ENCODE results near the gene PPM1E. TPM values are rescaled to one million over a fixed set of nuclear protein-coding genes. Genes with fewer than 3 reads are reported as not detected.

Gene PPM1E
- total RNA-seq, 2 experiments from 2014 or later = 0.19 to 0.40 TPM

DNA sequence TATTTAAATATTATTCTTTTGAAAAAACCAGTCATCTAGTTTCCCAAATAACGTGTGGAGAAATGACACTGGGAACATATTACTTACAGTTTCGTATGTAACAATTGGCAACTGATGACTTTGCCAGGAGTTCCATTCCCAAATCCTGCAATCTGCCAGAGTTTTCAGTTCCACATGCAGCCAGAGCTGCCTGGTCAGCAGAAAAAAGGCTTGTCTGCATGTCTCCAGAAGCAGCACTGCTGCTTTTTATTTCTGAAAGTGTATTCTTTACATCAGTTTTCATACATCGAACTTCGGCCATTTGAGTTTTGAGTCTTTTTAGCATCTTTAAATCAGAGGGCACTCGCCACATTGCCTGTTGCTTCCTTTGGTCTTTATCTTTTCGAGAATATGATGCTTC is 272.7 kb downstream of the PPM1E start:
- ChIA-PET POLR2A (interaction anchor here (1.5 kb wide), 1 partner anchor 13 kb away, joined by 7 read pairs; no protein-coding TSS in a partner anchor), CTCF (ENCODE audit: unreplicated experiment) (no interaction called here)
- BruUV-seq (replicated peaks) = no TSS peak
- Histone ChIP-seq H4K20me1 (ENCODE audit: insufficient read depth, low read length) (no peaks in the 10 kb centered on the region), H3K36me3 (ENCODE audit: insufficient read depth, low read length) (peaks cover 76% of the 10 kb centered on the region), H3K27ac (ENCODE audit: low read depth, low read length, poor library complexity, severe bottlenecking) (no peak overlapping the region), H3K4me3 (ENCODE audit: low read depth, low read length, poor library complexity, severe bottlenecking) (no peak overlapping the region), H3K4me2 (ENCODE audit: low read length) (no peak overlapping the region), H3K9me2 (ENCODE audit: insufficient read depth, low read length) (no peaks in the 10 kb centered on the region), H2AFZ (ENCODE audit: low read length) (no peak overlapping the region), H3K4me1 (ENCODE audit: insufficient read depth, low read length, poor library complexity, severe bottlenecking) (no peaks in the 10 kb centered on the region), H3K9me3 (ENCODE audit: low read length) (no peaks in the 10 kb centered on the region), H3K79me2 (ENCODE audit: insufficient read depth, low read depth, low read length) (no peaks in the 10 kb centered on the region)
- intact Hi-C loops (cut with micrococcal nuclease; ENCODE audit: unreplicated experiment) = loop anchor here (2.0 kb wide), 1 partner anchor 20 kb away; no protein-coding TSS in a partner anchor
- TF ChIP-seq, protein P1, sequence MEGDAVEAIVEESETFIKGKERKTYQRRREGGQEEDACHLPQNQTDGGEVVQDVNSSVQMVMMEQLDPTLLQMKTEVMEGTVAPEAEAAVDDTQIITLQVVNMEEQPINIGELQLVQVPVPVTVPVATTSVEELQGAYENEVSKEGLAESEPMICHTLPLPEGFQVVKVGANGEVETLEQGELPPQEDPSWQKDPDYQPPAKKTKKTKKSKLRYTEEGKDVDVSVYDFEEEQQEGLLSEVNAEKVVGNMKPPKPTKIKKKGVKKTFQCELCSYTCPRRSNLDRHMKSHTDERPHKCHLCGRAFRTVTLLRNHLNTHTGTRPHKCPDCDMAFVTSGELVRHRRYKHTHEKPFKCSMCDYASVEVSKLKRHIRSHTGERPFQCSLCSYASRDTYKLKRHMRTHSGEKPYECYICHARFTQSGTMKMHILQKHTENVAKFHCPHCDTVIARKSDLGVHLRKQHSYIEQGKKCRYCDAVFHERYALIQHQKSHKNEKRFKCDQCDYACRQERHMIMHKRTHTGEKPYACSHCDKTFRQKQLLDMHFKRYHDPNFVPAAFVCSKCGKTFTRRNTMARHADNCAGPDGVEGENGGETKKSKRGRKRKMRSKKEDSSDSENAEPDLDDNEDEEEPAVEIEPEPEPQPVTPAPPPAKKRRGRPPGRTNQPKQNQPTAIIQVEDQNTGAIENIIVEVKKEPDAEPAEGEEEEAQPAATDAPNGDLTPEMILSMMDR (conservative IDR thresholded peaks at IDR 0.05; ENCODE audit: low read length) = no peak
- no peak for DNase-seq (ENCODE audit: low spot score)

DNA sequence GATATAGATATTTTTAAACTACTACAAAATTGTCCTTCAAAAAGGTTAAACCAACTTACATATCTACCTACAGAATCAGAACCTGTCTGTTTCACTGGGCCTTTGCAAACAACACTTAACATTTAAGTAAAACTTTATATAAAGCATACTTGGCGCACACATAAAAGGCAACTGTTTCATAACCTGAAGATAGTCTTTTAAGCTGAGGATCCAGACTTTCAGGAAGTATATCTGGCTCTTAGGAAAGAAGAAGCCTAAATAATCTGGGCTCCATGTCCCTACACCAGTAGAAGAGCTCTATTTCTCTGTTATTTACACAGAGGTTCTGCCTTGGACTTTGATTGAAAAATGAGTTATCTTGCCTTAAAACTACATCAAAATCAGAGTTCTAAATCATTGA is 275.2 kb downstream of the PPM1E start:
- Histone ChIP-seq H3K79me2 (ENCODE audit: insufficient read depth, low read depth, low read length) (no peaks in the 10 kb centered on the region), H3K4me1 (ENCODE audit: insufficient read depth, low read length, poor library complexity, severe bottlenecking) (no peaks in the 10 kb centered on the region), H3K36me3 (ENCODE audit: insufficient read depth, low read length) (peaks cover 84% of the 10 kb centered on the region), H2AFZ (ENCODE audit: low read length) (no peak overlapping the region), H4K20me1 (ENCODE audit: insufficient read depth, low read length) (no peaks in the 10 kb centered on the region), H3K9me2 (ENCODE audit: insufficient read depth, low read length) (no peaks in the 10 kb centered on the region), H3K27ac (ENCODE audit: low read depth, low read length, poor library complexity, severe bottlenecking) (no peak overlapping the region), H3K9me3 (ENCODE audit: low read length) (no peaks in the 10 kb centered on the region), H3K4me2 (ENCODE audit: low read length) (no peak overlapping the region), H3K4me3 (ENCODE audit: low read depth, low read length, poor library complexity, severe bottlenecking) (no peak overlapping the region)
- TF ChIP-seq, protein P1 (conservative IDR thresholded peaks at IDR 0.05; ENCODE audit: low read length) = no peak
- TF ChIP-seq EZH2phosphoT487 (IDR thresholded peaks at IDR 0.05; ENCODE audit: borderline replicate concordance, low read depth, low read length) = no peak
- BruUV-seq (replicated peaks) = no TSS peak
- ChIA-PET POLR2A (interaction anchor here (0.5 to 1.3 kb wide), 3 partner anchors 13 to 15 kb away, joined by 3 read pairs; no protein-coding TSS in a partner anchor), CTCF (ENCODE audit: unreplicated experiment) (no interaction called here)
- intact Hi-C loops (cut with micrococcal nuclease; ENCODE audit: unreplicated experiment) = no loop called here
- no peak for DNase-seq (ENCODE audit: low spot score)

Small RNAs within 50 kb of the gene (small RNA-seq; reads per million reads assigned to genes)
- gene AC025521.1 = not detected
- not detected for gene RF00017
- not detected for gene RNU6-518P

Other genes with a start within 250 kb of the PPM1E start
- gene MTMR4, start 241.2 kb upstream of the PPM1E start, total RNA-seq (2014; rRNA removed; shearing (Covaris generic)) = 37.0 and 37.8 TPM in 2 replicates
- gene MTMR4, start 241.2 kb upstream of the PPM1E start, total RNA-seq (2022) = 51.0 and 61.1 TPM in 2 replicates
- 0.69 and 0.75 TPM in 2 replicates for gene TEX14, start 63.8 kb upstream of the PPM1E start, total RNA-seq (2014; rRNA removed; shearing (Covaris generic))
- gene TEX14, start 63.8 kb upstream of the PPM1E start, total RNA-seq (2022) = 1.3 and 2.3 TPM in 2 replicates
- gene RAD51C, start 63.3 kb upstream of the PPM1E start, total RNA-seq (2014; rRNA removed; shearing (Covaris generic)) = 51.0 and 69.1 TPM in 2 replicates
- gene RAD51C, start 63.3 kb upstream of the PPM1E start, total RNA-seq (2022) = 96.0 and 118 TPM in 2 replicates